Measurements from ENCODE around the gene CALD1.

Gene CALD1

GRCh38 chr7:134778941-134779740 lies at the start of gene CALD1:
CALD1 (plus strand) TSS chr7:134779634; CDS start chr7:134867734, 88,100 bp downstream.
- H3K27me3 ChIP-seq (ENCODE audit: low read depth): no peaks in the 10 kb centered on the region
- in situ Hi-C loops (cut with MboI; ENCODE audit: low sequenced_read_pairs): no loop called here
- no peaks in the 10 kb centered on the region for H3K9me3 ChIP-seq
- H3K36me3 ChIP-seq (replicated peaks): no peaks in the 10 kb centered on the region; the same call in 1 of the 2 replicates
- DNase-seq (ENCODE audit: low spot score in 2 of 2): peak; percentile 95 to 99
- peak within 1 kb of the TSS; percentile 55 for H3K4me3 ChIP-seq
- peaks cover 20% of the 10 kb centered on the region for H3K4me1 ChIP-seq

GRCh38 chr7:134729895-134730294 lies 49.5 kb upstream of the CALD1 start:
- no peak for DNase-seq (ENCODE audit: low spot score in 2 of 2)
- Histone ChIP-seq H3K27me3 (ENCODE audit: low read depth) (no peaks in the 10 kb centered on the region), H3K36me3 (replicated peaks) (no peaks in the 10 kb centered on the region), H3K4me3 (no peak overlapping the region), H3K9me3 (no peaks in the 10 kb centered on the region), H3K4me1 (no peaks in the 10 kb centered on the region)
- in situ Hi-C loops (cut with MboI; ENCODE audit: low sequenced_read_pairs): no loop called here

GRCh38 chr7:134730411-134730829 lies 49.0 kb upstream of the CALD1 start:
- DNase-seq (ENCODE audit: low spot score in 2 of 2): no peak
- no peak overlapping the region for H3K4me3 ChIP-seq
- H3K36me3 ChIP-seq (replicated peaks): no peaks in the 10 kb centered on the region
- H3K27me3 ChIP-seq (ENCODE audit: low read depth): no peaks in the 10 kb centered on the region
- no peaks in the 10 kb centered on the region for H3K9me3 ChIP-seq
- no peaks in the 10 kb centered on the region for H3K4me1 ChIP-seq
- in situ Hi-C loops (cut with MboI; ENCODE audit: low sequenced_read_pairs): no loop called here

- Histone ChIP-seq H3K9me3 (no peaks in the 10 kb centered on the region), H3K4me3 (no peak overlapping the region), H3K27me3 (ENCODE audit: low read depth) (no peaks in the 10 kb centered on the region), H3K36me3 (replicated peaks) (no peaks in the 10 kb centered on the region), H3K4me1 (no peaks in the 10 kb centered on the region)
- DNase-seq (ENCODE audit: low spot score in 2 of 2): no peak
- in situ Hi-C loops (cut with MboI; ENCODE audit: low sequenced_read_pairs): no loop called here
Observed at GRCh38 chr7:134731616-134732015, 47.8 kb upstream of the CALD1 start.

- DNase-seq (ENCODE audit: low spot score in 2 of 2): no peak
- no peaks in the 10 kb centered on the region for H3K27me3 ChIP-seq (ENCODE audit: low read depth)
- in situ Hi-C loops (cut with MboI; ENCODE audit: low sequenced_read_pairs): no loop called here
- no peaks in the 10 kb centered on the region for H3K9me3 ChIP-seq
- no peaks in the 10 kb centered on the region for H3K36me3 ChIP-seq (replicated peaks)
- H3K4me1 ChIP-seq: no peaks in the 10 kb centered on the region
- no peak overlapping the region for H3K4me3 ChIP-seq
Observed at GRCh38 chr7:134732728-134733127, 46.7 kb upstream of the CALD1 start.

- in situ Hi-C loops (cut with MboI; ENCODE audit: low sequenced_read_pairs): no loop called here
- no peaks in the 10 kb centered on the region for H3K27me3 ChIP-seq (ENCODE audit: low read depth)
- H3K4me1 ChIP-seq: no peaks in the 10 kb centered on the region
- DNase-seq (ENCODE audit: low spot score in 2 of 2): no peak
- H3K9me3 ChIP-seq: no peaks in the 10 kb centered on the region
- H3K4me3 ChIP-seq: no peak overlapping the region
- no peaks in the 10 kb centered on the region for H3K36me3 ChIP-seq (replicated peaks)
Observed at GRCh38 chr7:134736381-134736780, 43.1 kb upstream of the CALD1 start.

GRCh38 chr7:134737566-134738345 lies 41.7 kb upstream of the CALD1 start:
- Histone ChIP-seq H3K9me3 (no peaks in the 10 kb centered on the region), H3K4me1 (no peaks in the 10 kb centered on the region), H3K36me3 (replicated peaks) (no peaks in the 10 kb centered on the region), H3K4me3 (no peak overlapping the region), H3K27me3 (ENCODE audit: low read depth) (no peaks in the 10 kb centered on the region)
- DNase-seq (ENCODE audit: low spot score in 2 of 2): no peak
- in situ Hi-C loops (cut with MboI; ENCODE audit: low sequenced_read_pairs): no loop called here

GRCh38 chr7:134739362-134739761 lies 40.1 kb upstream of the CALD1 start:
- H3K36me3 ChIP-seq (replicated peaks): no peaks in the 10 kb centered on the region
- H3K27me3 ChIP-seq (ENCODE audit: low read depth): no peaks in the 10 kb centered on the region
- no peak for DNase-seq (ENCODE audit: low spot score in 2 of 2)
- H3K4me1 ChIP-seq: no peaks in the 10 kb centered on the region
- in situ Hi-C loops (cut with MboI; ENCODE audit: low sequenced_read_pairs): no loop called here
- H3K4me3 ChIP-seq: no peak overlapping the region
- H3K9me3 ChIP-seq: no peaks in the 10 kb centered on the region

- no peak overlapping the region for H3K4me3 ChIP-seq
- DNase-seq (ENCODE audit: low spot score in 2 of 2): no peak
- in situ Hi-C loops (cut with MboI; ENCODE audit: low sequenced_read_pairs): no loop called here
- H3K27me3 ChIP-seq (ENCODE audit: low read depth): no peaks in the 10 kb centered on the region
- H3K9me3 ChIP-seq: no peaks in the 10 kb centered on the region
- H3K4me1 ChIP-seq: peaks cover 6% of the 10 kb centered on the region
- no peaks in the 10 kb centered on the region for H3K36me3 ChIP-seq (replicated peaks)
Observed at GRCh38 chr7:134740376-134740775, 39.1 kb upstream of the CALD1 start.

- H3K4me3 ChIP-seq: no peak overlapping the region
- in situ Hi-C loops (cut with MboI; ENCODE audit: low sequenced_read_pairs): no loop called here
- no peaks in the 10 kb centered on the region for H3K9me3 ChIP-seq
- no peaks in the 10 kb centered on the region for H3K27me3 ChIP-seq (ENCODE audit: low read depth)
- peak in 1 of 2 experiments; percentile 25 for DNase-seq (ENCODE audit: low spot score in 2 of 2)
- no peaks in the 10 kb centered on the region for H3K36me3 ChIP-seq (replicated peaks)
- peaks cover 21% of the 10 kb centered on the region for H3K4me1 ChIP-seq
Observed at GRCh38 chr7:134741907-134742635, 37.4 kb upstream of the CALD1 start.

GRCh38 chr7:134742688-134743350 lies 36.6 kb upstream of the CALD1 start:
- Histone ChIP-seq H3K27me3 (ENCODE audit: low read depth) (no peaks in the 10 kb centered on the region), H3K4me1 (peaks cover 27% of the 10 kb centered on the region), H3K36me3 (replicated peaks) (no peaks in the 10 kb centered on the region), H3K4me3 (no peak overlapping the region), H3K9me3 (no peaks in the 10 kb centered on the region)
- DNase-seq (ENCODE audit: low spot score in 2 of 2): no peak
- in situ Hi-C loops (cut with MboI; ENCODE audit: low sequenced_read_pairs): no loop called here

- H3K27me3 ChIP-seq (ENCODE audit: low read depth): no peaks in the 10 kb centered on the region
- DNase-seq (ENCODE audit: low spot score in 2 of 2): no peak
- no peaks in the 10 kb centered on the region for H3K9me3 ChIP-seq
- peaks cover 27% of the 10 kb centered on the region for H3K4me1 ChIP-seq
- in situ Hi-C loops (cut with MboI; ENCODE audit: low sequenced_read_pairs): no loop called here
- H3K4me3 ChIP-seq: no peak overlapping the region
- H3K36me3 ChIP-seq (replicated peaks): no peaks in the 10 kb centered on the region
Observed at GRCh38 chr7:134744569-134744968, 34.9 kb upstream of the CALD1 start.

GRCh38 chr7:134747326-134747725 lies 32.1 kb upstream of the CALD1 start:
- Histone ChIP-seq H3K4me1 (peaks cover 27% of the 10 kb centered on the region), H3K36me3 (replicated peaks) (no peaks in the 10 kb centered on the region), H3K27me3 (ENCODE audit: low read depth) (no peaks in the 10 kb centered on the region), H3K9me3 (no peaks in the 10 kb centered on the region), H3K4me3 (no peak overlapping the region)
- DNase-seq (ENCODE audit: low spot score in 2 of 2): no peak
- in situ Hi-C loops (cut with MboI; ENCODE audit: low sequenced_read_pairs): no loop called here

All from HAP-1 (cell line).